NCI-H1417 (cell line): ENCODE data around the gene RAB31.
"Not testable (repeated sequence)": the region's sequence is repeated elsewhere in the genome, so short reads cannot be mapped to it uniquely, and the experiment has no call there.

Source experiments
- DNase-seq, 3 experiments: peaks; one replicate each; lab custom pipeline; 2025; lab: John Stamatoyannopoulos, UW

The RAB31 gene

DNA sequence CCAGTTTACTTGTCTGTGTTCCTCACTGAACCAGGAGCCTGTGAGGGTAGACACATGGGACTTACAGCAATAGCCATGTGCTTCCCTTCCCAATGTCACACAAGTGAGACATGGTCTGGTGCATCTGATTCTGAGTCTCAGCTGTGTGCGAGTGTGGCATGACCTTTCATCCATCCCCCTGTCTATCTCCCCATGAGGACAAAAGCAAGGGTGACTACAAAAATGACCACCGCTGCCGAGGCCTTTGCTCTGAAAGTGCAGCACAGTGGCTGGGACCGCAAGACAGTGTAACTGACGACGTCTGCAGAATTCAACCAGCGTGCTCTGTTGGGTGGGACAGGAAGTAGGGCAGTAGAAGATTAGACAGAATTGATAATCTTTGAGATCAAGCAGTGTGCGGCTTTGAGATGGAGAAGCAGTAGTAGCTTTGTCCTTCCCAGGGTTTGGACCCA is 50.5 kb downstream of the RAB31 start:
- DNase-seq: no peak

DNA sequence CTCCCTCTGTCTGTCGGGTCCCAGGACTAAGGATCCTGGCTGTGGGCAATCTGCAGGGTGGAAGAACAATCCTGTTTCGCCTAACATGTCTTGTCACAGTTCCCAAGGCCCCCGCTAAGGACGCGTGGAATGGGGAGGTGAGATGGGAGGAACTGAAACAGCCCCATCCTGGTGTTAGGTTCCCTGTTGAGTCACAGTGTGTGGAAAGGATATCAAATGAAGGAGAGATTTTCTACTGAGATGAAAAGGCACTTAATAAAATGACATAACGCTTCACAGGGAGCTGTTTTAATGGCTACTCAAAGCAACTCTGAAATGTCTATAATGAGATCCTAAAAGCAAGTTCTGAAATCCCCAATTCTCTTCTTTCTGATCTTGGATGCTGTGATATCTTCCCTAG is 52.5 kb downstream of the RAB31 start:
- DNase-seq: peak in 1 of 3 experiments; percentile 13

DNA sequence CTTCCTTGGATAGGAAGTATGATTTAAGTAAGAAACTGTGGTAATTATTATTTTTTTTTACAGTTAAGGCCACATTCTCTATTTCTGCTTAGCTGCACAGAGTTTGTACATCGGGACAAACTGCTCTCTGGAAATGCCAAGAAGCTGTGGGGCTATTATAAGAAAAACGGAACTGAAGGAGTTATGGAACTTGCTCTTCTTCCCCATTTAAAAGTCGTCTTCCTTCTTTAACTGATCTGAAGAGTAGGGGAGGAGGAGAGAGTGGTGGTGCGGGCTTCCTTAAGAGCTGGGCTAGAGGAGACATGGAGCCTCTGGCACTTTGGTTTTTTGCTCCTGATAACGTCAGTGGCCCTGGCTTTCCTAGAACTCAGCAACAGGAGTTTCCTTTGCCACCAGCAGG is 54.4 kb downstream of the RAB31 start:
- DNase-seq: no peak

DNA sequence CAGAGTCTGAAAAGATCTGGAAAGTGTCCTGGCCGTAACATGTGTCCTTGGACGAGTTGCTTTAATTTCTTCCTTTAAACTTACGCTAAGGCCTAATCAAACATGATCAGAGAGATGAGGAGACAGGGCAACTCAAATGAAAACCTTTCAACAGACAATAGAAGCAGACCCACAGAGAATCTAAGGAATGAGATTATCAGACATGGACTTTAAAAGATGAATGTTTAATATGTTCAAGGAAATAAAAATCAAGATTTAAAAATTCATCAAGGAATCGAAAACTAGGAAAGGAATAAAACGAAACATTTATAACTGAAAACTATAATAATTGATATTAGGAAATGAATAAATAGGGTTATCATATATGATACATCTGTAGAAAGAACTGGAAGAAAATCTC is 55.1 kb downstream of the RAB31 start:
- DNase-seq: no peak

DNA sequence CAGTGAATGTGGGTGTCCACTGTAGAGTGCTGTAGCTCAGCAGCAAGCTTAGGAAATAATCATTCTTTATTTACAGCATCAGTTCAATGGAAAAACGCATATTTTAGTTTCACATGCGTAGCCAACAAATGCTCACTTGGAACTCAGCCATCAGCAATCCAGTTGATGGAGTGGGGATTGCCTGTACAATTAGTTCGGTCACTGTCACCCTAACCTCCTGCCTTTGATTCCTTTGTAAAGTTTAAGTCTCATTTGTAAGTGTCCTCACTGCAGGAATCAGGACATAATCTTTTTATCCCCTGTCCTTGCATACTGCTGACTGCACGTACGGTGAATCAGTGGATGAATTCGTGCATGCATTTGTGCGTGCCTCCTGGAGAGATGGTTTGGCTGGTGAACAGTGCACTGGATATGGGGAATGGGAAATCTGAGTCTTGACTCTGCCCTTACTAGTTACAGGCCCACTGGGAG is 55.9 kb downstream of the RAB31 start:
- no peak for DNase-seq

DNA sequence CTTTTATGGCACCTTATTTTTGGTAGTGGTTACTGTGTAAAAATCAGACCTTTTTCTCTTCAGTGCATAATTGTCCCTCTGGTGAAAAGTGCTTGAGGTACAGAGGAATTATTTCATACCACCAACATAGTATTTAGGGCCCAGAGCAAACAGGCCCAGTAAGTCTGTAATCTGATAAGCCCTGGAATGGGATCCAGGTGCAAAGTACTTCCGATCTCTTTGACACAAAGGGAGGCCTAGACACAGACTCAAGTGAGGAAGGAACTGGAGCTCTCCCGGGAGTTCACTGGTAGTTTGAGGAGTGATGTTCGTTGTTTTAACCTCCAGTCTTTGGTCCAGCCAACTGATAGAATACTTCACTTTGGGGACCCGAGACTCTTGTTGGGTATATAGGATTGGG is 57.4 kb downstream of the RAB31 start:
- DNase-seq: peak in 2 of 3 experiments; percentile 3 to 63

DNA sequence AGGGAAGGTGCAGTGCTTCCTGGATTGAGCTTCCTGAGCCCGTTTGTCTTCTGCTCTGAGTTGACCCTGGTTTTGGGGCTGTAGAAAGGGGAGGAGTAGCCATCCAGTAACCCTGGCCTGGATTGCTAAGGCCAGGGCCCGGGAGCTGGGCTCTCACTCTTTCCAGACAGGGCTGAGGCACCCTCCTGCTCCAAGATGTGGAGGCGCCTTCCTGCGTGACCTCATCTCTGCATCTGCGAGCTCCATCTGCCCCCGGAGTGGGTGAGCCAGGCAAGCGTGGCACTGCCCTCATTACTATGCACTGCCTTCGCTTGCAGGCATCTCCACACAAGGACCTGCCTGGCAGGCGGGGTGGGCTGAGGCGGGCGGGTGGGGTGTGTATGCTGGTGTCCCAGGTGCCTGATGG is 58.0 kb downstream of the RAB31 start:
- DNase-seq: no peak

DNA sequence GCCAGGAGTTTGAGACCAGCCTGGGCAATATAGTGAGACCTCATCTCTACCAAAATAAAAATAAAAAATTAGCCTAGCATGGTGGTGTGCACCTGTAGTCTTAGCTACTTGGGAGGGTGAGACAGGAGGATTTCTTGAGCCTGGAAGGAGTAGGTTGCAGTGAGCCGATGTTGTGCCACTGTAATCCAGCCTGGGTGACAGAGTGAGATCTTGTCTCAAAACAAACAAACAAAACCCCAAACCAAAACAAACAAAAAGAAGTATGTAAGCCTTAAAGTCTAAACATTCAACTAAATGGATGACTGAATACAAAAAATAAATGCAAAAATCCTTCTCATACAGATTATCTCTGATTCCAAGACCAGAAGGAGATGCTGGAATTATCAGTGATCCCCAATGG is 58.6 kb downstream of the RAB31 start:
- DNase-seq: no peak

DNA sequence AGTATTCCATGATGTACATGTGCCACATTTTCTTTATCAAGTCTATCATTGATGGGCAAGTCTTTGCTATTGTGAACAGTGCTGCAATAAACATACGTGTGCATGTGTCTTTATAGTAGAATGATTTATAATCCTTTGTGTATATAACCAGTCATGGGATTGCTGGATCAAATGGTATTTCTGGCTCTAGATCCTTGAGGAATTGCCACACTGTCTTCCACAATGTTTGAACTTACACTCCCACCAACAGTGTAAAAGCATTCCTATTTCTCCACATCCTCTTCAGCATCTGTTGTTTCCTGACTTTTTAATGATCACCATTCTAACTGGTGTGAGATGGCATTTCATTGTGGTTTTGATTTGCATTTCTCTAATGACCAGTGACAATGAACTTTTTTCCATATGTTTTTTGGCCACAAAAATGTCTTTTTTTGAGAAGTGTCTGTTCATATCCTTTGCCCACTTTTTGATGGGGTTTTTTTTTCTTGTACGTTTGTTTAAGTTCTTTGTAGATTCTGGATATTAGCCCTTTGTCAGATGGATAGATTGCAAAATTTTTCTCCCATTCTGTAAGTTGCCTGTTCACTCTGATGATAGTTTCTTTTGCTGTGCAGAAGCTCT is 60.1 kb downstream of the RAB31 start:
- DNase-seq: not testable (repeated sequence)

DNA sequence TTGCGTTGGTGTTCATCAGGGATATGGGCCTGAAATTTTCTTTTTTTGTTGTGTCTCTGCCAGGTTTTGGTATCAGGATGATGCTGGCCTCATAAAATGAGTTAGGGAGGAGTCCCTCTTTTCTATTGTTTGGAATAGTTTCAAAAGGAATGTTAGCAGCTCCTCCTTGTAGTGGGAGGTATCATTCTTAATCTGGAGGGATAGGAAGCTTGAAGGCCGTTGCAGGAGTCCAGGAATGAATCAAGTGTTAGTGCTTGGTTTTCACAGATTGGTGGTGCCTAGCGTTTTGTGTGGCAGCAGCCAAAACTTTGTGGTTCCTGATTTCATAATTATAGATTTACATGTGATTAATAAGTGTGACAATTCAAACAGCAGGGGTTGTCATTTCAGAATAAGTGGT is 62.0 kb downstream of the RAB31 start:
- not testable (repeated sequence) for DNase-seq

DNA sequence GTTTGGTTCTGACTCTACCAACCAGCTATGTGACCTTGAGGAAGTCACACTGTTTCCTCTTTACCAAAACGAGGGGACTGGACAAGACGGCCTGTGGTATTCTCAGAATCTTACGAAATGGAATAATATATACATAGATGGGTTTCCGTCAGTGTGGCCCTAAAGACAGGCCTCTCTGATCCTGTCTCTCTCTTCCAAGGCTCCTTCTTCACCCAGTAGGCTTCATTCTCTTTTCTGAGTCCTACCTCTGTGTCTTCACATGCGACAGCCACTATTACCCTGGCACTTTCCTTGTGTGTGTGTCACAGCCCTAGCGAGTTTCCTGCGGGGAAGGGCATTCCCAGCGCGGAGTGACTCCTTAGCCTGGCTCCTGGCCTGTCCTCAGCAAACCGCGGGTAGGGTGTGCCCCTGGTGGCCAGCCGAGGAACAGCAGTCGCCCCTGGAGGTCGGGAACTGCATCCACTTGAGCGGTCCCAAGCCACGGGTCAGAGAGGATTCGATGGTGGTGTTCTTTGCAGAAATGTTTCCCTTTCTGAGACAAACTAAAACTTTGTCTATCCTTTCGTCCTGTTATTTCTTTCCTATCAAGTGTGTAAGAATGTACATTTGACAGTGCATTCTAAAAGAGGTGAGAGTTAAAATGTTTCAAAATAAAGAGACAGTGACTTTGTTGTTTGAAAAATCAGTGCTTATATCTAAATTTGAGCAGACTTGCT is 63.3 kb downstream of the RAB31 start:
- DNase-seq: peak in 1 of 3 experiments; percentile 9

DNA sequence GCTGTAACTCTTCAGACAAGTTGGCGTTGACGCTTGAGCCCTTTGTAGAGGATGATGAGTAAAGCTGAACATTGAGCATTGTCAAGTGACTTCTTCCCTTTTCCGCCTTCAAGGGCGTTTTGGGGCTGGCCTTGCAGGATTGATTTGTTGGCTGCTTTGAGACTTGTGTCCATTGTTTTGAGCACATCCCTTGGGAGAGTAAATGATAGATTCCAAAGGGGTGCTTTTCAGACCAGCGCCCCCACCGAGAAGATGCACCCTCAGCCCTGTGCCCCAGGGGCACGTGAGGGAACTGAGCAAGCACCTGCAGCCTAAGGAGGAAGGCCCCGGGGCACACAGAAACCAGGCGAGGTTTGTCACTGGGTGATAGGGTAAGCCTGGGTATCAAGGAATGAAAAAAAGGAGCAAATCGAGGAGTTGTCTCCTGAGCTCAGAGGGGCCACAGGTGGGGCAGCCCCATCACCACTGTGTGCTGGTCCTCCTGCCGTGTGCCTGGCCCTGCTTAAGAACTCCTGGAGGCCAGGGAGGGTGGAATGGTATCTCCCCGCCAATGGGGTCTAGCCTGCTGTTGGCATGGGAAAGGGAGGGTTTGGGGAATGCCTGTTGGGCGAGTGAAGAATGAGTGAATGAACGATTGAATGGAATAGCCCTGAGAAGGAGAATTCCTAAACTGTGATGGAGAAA is 64.0 kb downstream of the RAB31 start:
- DNase-seq: no peak

DNA sequence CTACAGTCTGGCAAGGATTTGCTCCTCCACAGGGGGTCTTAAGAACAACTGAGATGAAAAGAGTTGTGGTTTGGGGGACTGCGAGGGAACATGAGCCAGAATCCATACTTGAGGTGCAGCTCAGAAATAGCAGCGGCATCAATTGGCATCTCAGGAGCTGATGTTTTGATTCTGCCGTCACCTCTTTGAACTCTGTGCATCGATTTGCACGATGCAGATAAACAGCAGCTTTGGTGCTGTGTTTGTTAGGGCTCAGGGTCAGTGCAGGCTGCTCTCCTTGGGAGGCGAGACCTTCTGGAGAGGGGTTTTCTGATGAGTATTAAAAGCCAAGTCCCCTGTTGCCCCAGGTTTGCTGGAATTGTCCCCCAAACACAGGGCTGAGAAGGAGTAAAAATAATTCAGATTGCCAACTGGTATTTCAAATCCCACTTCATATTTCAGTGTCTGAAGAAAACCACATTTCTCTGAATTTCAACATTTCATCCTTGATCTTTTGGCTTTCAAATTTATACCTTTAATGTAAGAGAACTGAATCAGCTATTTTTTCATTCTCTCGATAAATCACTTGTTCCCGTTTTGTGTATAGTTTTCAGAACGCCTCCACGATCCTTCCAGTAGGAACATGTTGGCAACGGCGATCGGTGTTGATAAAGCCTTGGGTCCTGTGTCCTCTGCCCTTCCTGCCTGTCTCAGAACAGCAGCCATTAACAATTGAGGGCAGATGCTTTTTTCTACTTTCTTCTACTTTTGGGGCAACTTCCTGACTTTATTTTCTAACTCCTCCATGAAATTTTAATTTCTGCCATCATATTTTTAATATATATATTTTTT is 65.0 kb downstream of the RAB31 start:
- DNase-seq: no peak

DNA sequence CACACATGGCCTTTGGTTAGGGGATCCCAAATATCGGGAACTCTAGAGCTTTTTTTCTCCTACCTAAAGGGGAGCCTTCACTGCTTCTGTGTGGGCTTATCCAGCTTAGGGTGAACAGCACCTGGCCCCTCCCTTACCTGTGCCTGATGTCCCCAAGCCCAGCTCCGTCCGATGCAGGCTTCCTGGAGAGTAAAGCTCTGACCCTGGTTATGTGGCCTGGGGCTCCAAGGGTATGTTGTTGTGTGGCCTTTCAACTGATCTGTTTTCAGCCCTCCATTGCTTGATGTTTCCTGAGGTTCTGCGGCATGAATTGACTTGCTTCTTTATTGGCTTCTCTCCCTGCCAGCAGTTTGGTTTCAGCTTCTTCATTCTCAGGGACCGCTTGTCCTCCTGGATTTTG is 66.0 kb downstream of the RAB31 start:
- no peak for DNase-seq

DNA sequence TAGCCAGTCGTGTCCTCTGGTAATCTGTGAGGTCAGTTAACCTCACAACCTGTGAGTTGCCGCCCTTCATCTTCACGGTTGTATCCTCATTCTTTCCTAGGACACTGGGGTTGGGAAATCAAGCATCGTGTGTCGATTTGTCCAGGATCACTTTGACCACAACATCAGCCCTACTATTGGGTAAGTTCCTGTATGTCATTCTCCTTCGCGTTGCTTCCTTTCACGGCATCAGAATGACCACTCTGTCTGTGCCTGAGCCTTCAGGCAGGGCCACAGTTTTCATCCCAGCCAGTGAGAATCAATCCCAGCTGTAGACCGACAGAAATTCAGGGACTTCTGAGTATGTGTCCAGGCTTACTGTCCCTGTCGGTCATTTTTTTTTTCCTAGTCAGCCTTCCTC is 67.1 kb downstream of the RAB31 start:
- no peak for DNase-seq

DNA sequence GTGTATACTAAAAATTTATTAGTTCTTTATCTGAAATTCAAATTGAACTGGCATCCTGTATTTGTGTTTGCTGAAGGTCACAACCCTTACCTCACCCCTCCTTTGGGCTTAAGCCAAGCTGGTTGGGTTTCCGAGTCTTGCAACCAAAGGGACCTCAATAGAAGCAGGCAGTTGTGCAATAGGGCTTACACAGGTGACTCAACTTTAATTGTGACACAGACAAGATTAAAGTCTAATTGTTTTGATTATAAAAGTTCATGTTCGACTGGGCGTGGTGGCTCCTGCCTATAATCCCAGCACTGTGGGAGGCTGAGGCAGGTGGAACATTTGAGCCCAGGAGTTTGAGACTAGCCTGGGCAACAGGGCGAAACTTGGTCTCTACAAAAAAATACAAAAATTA is 71.5 kb downstream of the RAB31 start:
- no peak for DNase-seq

DNA sequence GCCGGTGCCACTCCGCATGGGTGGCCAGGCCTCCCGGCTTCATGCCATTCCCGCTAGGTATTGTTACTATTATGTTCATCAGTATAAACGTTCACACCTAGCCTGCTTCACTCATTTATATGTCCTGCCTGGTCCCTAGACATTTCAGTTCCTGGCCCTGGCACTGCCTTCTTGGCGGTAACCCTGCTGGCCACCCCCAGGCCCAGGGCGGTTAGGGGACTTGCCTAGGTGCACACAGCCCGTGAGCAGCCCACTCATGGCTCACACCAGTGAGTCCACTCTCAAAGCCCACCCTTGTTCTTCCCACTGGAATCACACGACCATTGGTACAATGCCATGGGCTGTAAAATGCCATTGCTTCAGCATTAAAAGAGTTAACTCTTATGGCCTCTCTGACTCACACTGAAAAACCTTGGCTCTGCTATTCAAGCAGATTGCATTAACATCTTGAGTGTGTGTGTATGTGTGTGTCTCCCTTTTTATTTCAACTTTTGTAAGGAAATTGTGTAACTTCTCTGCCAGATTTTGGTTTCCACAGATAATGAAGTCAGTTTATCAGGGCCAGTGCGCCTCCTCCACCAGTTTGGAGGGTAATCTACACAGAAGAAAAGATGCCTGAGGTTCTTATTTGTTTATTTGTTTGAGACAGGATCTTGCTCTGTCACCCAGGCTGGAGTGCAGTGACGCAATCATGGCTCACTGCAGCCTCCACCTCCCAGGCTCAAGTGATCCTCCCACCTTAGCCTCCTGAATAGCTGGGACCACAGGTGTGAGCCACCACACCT is 74.2 kb downstream of the RAB31 start:
- no peak for DNase-seq

DNA sequence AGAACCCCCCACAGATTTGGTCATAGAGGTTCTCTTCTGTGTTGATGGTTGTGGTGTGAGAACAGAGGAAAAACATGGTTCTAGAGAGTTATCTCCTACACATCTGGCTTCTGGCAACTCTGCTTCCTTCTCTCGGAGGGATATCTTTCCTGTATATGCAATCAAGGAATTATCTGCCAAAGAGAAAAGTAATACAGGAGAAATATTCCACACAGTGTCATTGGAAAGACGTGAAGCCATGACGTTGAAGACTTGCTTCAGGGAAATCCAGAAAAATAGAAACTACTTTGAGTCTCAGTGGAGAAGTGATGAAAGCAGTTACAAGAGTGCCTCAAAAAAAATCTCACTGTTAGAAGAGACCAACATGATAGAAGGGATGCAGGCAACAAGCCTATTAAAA is 78.5 kb downstream of the RAB31 start:
- DNase-seq: no peak

DNA sequence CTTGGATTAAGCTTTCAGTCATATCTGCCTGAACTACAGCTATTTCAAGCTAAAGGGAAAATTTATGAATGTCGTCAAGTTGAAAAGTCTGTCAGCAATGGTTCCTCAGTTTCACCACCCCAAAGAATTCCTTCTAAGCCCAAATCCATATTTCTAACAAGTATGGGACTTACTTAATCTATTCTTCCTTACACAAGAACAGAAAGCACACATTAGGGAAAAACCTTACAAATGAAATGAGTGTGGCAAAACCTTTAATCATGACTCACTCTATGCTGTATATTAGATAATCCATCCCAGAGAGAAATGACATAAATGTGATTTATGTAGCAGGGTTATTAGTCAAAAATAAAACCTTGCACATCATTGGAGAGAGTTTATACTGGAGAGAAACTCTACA is 78.9 kb downstream of the RAB31 start:
- DNase-seq: no peak

DNA sequence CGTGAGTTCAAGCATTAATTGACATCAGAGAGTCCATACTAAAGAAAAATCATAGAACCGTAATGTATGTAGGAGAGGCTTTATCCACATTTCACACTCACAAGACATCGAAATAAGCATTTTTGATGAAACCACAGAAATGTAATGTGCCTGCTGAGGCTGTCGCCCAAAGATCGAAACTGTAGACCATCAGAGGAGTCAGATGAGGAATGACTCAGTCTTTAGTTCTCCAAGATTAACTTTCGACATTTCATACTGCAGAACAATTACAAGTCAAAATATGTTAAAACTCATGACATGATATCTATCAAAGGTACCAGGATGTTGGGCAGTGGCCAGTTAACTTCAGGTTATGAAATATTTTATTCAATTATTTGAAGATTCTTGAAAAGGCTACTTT is 79.6 kb downstream of the RAB31 start:
- DNase-seq: no peak

DNA sequence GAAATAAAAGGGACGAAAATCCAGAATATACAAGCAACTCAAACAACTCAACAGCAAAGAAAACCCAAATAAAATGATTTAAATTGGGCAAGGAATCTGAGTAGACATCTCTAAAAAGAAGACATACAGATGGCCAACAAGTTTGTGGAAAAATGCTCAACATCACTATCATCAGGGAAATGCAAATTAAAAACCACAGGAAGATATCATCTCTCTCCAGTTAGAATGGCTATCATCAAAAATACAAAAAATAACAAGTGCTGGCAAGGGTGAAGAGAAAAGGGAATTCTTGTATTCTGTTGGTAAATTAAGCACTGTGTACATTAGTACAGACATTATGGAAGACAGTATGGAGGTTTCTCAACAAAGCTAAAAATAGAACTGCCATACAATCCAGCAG is 80.0 kb downstream of the RAB31 start:
- DNase-seq: no peak
